Activated CD4-positive, alpha-beta memory T cell treated with anti-CD3 and anti-CD28 coated beads, Interleukin-2, amount 10 ng/mL, durations not matched to agents 7 days and 5 days (primary cell): Measurements from ENCODE around the gene EPHA7. TPM values are rescaled to one million over a fixed set of nuclear protein-coding genes. Genes with fewer than 3 reads are reported as not detected.

ENCODE experiments used
- CTCF ChIA-PET: fragments of 350-600 bp; sonication (Branson Sonifier 250); formaldehyde crosslinking; loops from one replicate; lab custom pipeline; 2021; ENCODE audit warnings: antibody characterized with exemption, inconsistent platforms; lab: Charles Lee
- POLR2A ChIA-PET: fragments of 350-600 bp; sonication (Branson Sonifier 250); formaldehyde crosslinking; loops from one replicate; lab custom pipeline; 2021; ENCODE audit warnings: antibody characterized with exemption; lab: Charles Lee
- DNase-seq: peaks from one replicate; pipeline ENCODE4 v3.0.0-alpha.2; 2020
- H3K27ac Mint-ChIP-seq: one replicate; pipeline ENCODE4 v1.8.0; 2021; ENCODE audit warnings: mild to moderate bottlenecking, mixed read lengths
- H3K27me3 Mint-ChIP-seq: one replicate; pipeline ENCODE4 v1.8.0; 2021; ENCODE audit warnings: mixed read lengths
- H3K36me3 Mint-ChIP-seq: one replicate; pipeline ENCODE4 v1.8.0; 2021; ENCODE audit warnings: low read depth, mixed read lengths
- H3K4me1 Mint-ChIP-seq: one replicate; pipeline ENCODE4 v1.8.0; 2021; ENCODE audit warnings: mixed read lengths
- H3K4me3 Mint-ChIP-seq: one replicate; pipeline ENCODE4 v1.8.0; 2021; ENCODE audit warnings: mild to moderate bottlenecking, mixed read lengths
- H3K9me3 Mint-ChIP-seq: one replicate; pipeline ENCODE4 v1.8.0; 2021; ENCODE audit warnings: mixed read lengths
- total RNA-seq, 2 experiments: library from RNA; stranded (reverse); gene quantifications; one replicate each; pipeline ENCODE4 v1.2.3, GENCODE V29; 2021

Gene EPHA7
- total RNA-seq, 2 experiments from 2014 or later = not detected

- no peaks in the 10 kb centered on the region for H3K36me3 Mint-ChIP-seq
- H3K27ac Mint-ChIP-seq = no peak overlapping the region
- DNase-seq = no peak
- no peaks in the 10 kb centered on the region for H3K4me1 Mint-ChIP-seq
- ChIA-PET POLR2A (no interaction called here), CTCF (no interaction called here)
- peaks cover 2% of the 10 kb centered on the region for H3K9me3 Mint-ChIP-seq
- H3K4me3 Mint-ChIP-seq = no peak overlapping the region
- no peaks in the 10 kb centered on the region for H3K27me3 Mint-ChIP-seq
Observed at GRCh38 chr6:93337772-93338394, 81.5 kb downstream of the EPHA7 start.

DNA sequence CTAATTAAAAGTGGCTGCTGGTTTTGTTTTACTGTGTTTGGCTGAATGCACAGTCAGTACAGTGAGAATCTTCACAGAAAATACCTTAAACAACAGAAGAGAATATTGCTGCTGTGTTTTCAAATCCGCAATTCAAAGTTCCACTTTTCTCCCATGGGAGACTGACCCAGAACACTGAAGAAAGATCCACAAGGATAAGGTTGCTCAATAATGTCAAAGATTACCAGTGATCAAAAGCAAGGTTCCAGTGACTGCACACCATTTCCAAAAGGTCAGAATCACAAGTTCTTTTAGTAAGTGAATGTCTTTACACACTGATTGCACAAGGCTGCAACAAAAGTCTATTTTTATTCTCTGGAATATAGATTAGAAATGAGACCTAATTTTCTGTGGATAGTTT lies 82.3 kb downstream of the EPHA7 start:
- no peak overlapping the region for H3K4me3 Mint-ChIP-seq
- H3K4me1 Mint-ChIP-seq = no peaks in the 10 kb centered on the region
- H3K36me3 Mint-ChIP-seq = no peaks in the 10 kb centered on the region
- CTCF ChIA-PET = no interaction called here
- H3K9me3 Mint-ChIP-seq = peaks cover 2% of the 10 kb centered on the region
- H3K27ac Mint-ChIP-seq = no peak overlapping the region
- no peak for DNase-seq
- POLR2A ChIA-PET = no interaction called here
- H3K27me3 Mint-ChIP-seq = no peaks in the 10 kb centered on the region

GRCh38 chr6:93329301-93330000 lies 89.9 kb downstream of the EPHA7 start:
- H3K36me3 Mint-ChIP-seq = no peaks in the 10 kb centered on the region
- no peak for DNase-seq
- H3K4me3 Mint-ChIP-seq = no peak overlapping the region
- no peak overlapping the region for H3K27ac Mint-ChIP-seq
- ChIA-PET CTCF (no interaction called here), POLR2A (no interaction called here)
- H3K9me3 Mint-ChIP-seq = peaks cover 2% of the 10 kb centered on the region
- no peaks in the 10 kb centered on the region for H3K4me1 Mint-ChIP-seq
- no peaks in the 10 kb centered on the region for H3K27me3 Mint-ChIP-seq

DNA sequence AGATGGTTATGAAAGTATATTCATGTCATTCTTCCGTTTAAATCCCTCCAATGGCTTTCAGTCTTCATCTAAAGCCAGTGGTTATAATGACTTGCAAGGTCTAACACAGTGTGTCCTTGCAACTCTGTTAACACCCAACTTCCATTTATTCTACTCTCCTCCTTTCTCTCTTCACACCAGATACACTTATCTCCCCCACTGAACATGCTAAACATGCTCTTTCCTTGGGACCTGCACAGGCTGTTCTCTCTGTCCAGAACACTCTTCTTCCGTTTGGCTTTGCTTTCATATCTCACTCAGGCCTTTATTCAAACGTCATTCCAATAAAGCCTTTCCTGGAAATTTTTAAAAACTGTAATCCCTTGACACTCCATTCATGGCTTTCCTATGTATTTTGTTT lies 91.5 kb downstream of the EPHA7 start:
- ChIA-PET POLR2A (no interaction called here), CTCF (no interaction called here)
- DNase-seq = no peak
- no peak overlapping the region for H3K27ac Mint-ChIP-seq
- H3K4me1 Mint-ChIP-seq = no peaks in the 10 kb centered on the region
- H3K9me3 Mint-ChIP-seq = no peaks in the 10 kb centered on the region
- H3K27me3 Mint-ChIP-seq = no peaks in the 10 kb centered on the region
- no peak overlapping the region for H3K4me3 Mint-ChIP-seq
- H3K36me3 Mint-ChIP-seq = no peaks in the 10 kb centered on the region

- Mint-ChIP-seq H3K4me3 (no peak overlapping the region), H3K4me1 (no peaks in the 10 kb centered on the region), H3K36me3 (no peaks in the 10 kb centered on the region), H3K27ac (no peak overlapping the region), H3K9me3 (no peaks in the 10 kb centered on the region), H3K27me3 (no peaks in the 10 kb centered on the region)
- ChIA-PET POLR2A (no interaction called here), CTCF (no interaction called here)
- no peak for DNase-seq
Observed at GRCh38 chr6:93325761-93326160, 93.6 kb downstream of the EPHA7 start.

DNA sequence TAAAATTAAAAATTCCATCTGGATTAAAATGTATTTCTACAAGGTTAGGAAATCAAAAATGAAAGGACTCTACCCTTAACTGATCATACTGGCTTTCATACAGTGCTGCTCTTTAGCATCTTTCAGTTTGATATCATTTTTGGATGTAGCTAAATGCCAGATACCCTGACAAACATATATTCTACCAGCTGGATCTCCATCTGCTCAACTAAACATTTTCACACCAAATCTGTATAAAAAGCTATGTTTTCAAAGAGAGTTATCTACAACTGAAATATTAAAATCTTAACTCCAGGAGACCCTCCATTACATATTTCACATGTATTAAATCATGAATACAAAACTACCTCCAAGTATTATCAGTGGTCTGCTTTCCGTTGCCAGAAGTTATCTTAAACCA lies 95.7 kb downstream of the EPHA7 start:
- H3K27me3 Mint-ChIP-seq = no peaks in the 10 kb centered on the region
- H3K4me3 Mint-ChIP-seq = no peak overlapping the region
- POLR2A ChIA-PET = no interaction called here
- CTCF ChIA-PET = no interaction called here
- H3K36me3 Mint-ChIP-seq = no peaks in the 10 kb centered on the region
- no peaks in the 10 kb centered on the region for H3K4me1 Mint-ChIP-seq
- DNase-seq = no peak
- no peaks in the 10 kb centered on the region for H3K9me3 Mint-ChIP-seq
- no peak overlapping the region for H3K27ac Mint-ChIP-seq

DNA sequence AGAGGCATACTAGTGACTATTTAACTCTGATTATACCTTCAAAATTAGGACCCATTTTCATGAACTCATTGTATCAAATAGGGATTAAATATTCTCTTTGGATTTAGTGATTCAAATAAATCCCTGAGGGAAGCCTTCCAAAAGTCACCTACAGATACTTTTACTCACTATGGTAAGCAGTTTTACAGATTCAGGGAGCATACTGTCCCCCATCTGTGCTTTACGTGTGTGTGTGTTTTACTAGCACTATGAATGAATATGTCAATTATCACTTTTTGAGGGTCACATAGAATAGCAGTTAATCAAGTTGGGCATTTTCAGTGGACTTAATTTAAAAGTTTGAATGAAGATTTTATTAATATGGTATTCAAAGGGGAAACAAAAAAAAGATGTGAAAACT lies 96.7 kb downstream of the EPHA7 start:
- Mint-ChIP-seq H3K4me3 (no peak overlapping the region), H3K27me3 (no peaks in the 10 kb centered on the region), H3K27ac (no peak overlapping the region), H3K9me3 (no peaks in the 10 kb centered on the region), H3K4me1 (no peaks in the 10 kb centered on the region), H3K36me3 (no peaks in the 10 kb centered on the region)
- POLR2A ChIA-PET = no interaction called here
- CTCF ChIA-PET = no interaction called here
- DNase-seq = no peak

GRCh38 chr6:93319304-93319703 lies 100.1 kb downstream of the EPHA7 start:
- H3K4me1 Mint-ChIP-seq = no peaks in the 10 kb centered on the region
- H3K4me3 Mint-ChIP-seq = no peak overlapping the region
- H3K27ac Mint-ChIP-seq = no peak overlapping the region
- no peak for DNase-seq
- no peaks in the 10 kb centered on the region for H3K9me3 Mint-ChIP-seq
- H3K27me3 Mint-ChIP-seq = no peaks in the 10 kb centered on the region
- ChIA-PET CTCF (no interaction called here), POLR2A (no interaction called here)
- no peaks in the 10 kb centered on the region for H3K36me3 Mint-ChIP-seq

- Mint-ChIP-seq H3K36me3 (no peaks in the 10 kb centered on the region), H3K27ac (no peak overlapping the region), H3K4me3 (no peak overlapping the region), H3K27me3 (no peaks in the 10 kb centered on the region), H3K4me1 (no peaks in the 10 kb centered on the region), H3K9me3 (no peaks in the 10 kb centered on the region)
- POLR2A ChIA-PET = no interaction called here
- no peak for DNase-seq
- CTCF ChIA-PET = no interaction called here
Observed at GRCh38 chr6:93318121-93318520, 101.2 kb downstream of the EPHA7 start.

- Mint-ChIP-seq H3K4me3 (no peak overlapping the region), H3K27me3 (no peaks in the 10 kb centered on the region), H3K4me1 (no peaks in the 10 kb centered on the region), H3K36me3 (no peaks in the 10 kb centered on the region), H3K9me3 (no peaks in the 10 kb centered on the region), H3K27ac (no peak overlapping the region)
- ChIA-PET POLR2A (no interaction called here), CTCF (no interaction called here)
- DNase-seq = no peak
Observed at GRCh38 chr6:93317592-93317991, 101.8 kb downstream of the EPHA7 start.

- Mint-ChIP-seq H3K4me3 (no peak overlapping the region), H3K9me3 (peaks cover 6% of the 10 kb centered on the region), H3K4me1 (no peaks in the 10 kb centered on the region), H3K36me3 (no peaks in the 10 kb centered on the region), H3K27ac (no peak overlapping the region), H3K27me3 (no peaks in the 10 kb centered on the region)
- CTCF ChIA-PET = no interaction called here
- DNase-seq = no peak
- POLR2A ChIA-PET = no interaction called here
Observed at GRCh38 chr6:93307505-93308409, 111.6 kb downstream of the EPHA7 start.

- DNase-seq = no peak
- CTCF ChIA-PET = no interaction called here
- Mint-ChIP-seq H3K27ac (no peak overlapping the region), H3K4me1 (no peaks in the 10 kb centered on the region), H3K36me3 (no peaks in the 10 kb centered on the region), H3K4me3 (no peak overlapping the region), H3K27me3 (no peaks in the 10 kb centered on the region), H3K9me3 (peaks cover 4% of the 10 kb centered on the region)
- POLR2A ChIA-PET = no interaction called here
Observed at GRCh38 chr6:93305088-93305487, 114.3 kb downstream of the EPHA7 start.

GRCh38 chr6:93304505-93304904 lies 114.9 kb downstream of the EPHA7 start:
- Mint-ChIP-seq H3K36me3 (no peaks in the 10 kb centered on the region), H3K4me3 (no peak overlapping the region), H3K27ac (no peak overlapping the region), H3K4me1 (no peaks in the 10 kb centered on the region), H3K9me3 (peaks cover 8% of the 10 kb centered on the region), H3K27me3 (no peaks in the 10 kb centered on the region)
- no peak for DNase-seq
- ChIA-PET POLR2A (no interaction called here), CTCF (no interaction called here)
